Measurements from ENCODE around the gene CEP250.

Gene CEP250

DNA sequence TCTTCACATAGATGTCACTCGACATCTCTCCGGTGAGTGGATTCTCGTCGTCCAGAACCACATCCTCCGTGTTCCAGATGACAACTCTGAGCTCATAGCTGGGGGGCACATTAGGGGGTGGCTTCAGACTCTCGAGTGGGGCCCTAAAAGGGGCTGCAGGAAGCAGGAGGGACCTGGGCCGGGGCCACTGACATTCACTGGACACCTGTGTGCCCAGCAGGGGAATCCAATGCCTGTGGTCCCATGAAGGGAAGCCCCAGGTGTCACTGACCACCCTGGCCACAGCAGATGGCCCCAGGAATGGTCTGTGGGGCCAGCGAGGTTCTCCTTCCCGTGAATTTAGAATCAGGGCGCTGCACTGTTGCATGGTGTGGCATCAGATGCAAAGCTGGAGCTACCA is 105.1 kb downstream of the CEP250 start:
- Histone ChIP-seq H3K27ac (ENCODE audit: extremely low read depth, low read depth, low read length) (no peak overlapping the region), H3K4me1 (ENCODE audit: control insufficient read depth, insufficient read depth, low read length) (no peaks in the 10 kb centered on the region), H3K4me3 (ENCODE audit: low read depth, low read length) (no peak overlapping the region), H3K9me3 (ENCODE audit: control insufficient read depth, insufficient read depth, low read depth, low read length) (no peaks in the 10 kb centered on the region), H3K36me3 (ENCODE audit: control insufficient read depth in 2 of 2, insufficient read depth in 1 of 2, low read length in 2 of 2) (peaks cover 0 to 39% of the 10 kb centered on the region in 2 experiments; a peak in 1 of 3 replicates)
- no peak for TF ChIP-seq ZNF335 (tag by site-specific recombination; conservative IDR thresholded peaks at IDR 0.05)
- no peak for TF ChIP-seq SCRT1 (tag by site-specific recombination; IDR thresholded peaks at IDR 0.05; ENCODE audit: borderline replicate concordance)
- no peak for TF ChIP-seq SP7 (tag by site-specific recombination; IDR thresholded peaks at IDR 0.05)
- TF ChIP-seq ZNF211 (tag by site-specific recombination; IDR thresholded peaks at IDR 0.05; ENCODE audit: low read depth): no peak
- TF ChIP-seq, protein P1, sequence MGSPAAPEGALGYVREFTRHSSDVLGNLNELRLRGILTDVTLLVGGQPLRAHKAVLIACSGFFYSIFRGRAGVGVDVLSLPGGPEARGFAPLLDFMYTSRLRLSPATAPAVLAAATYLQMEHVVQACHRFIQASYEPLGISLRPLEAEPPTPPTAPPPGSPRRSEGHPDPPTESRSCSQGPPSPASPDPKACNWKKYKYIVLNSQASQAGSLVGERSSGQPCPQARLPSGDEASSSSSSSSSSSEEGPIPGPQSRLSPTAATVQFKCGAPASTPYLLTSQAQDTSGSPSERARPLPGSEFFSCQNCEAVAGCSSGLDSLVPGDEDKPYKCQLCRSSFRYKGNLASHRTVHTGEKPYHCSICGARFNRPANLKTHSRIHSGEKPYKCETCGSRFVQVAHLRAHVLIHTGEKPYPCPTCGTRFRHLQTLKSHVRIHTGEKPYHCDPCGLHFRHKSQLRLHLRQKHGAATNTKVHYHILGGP (tag by site-specific recombination; IDR thresholded peaks at IDR 0.05): no peak
- no peak for TF ChIP-seq ZNF416 (tag by site-specific recombination; IDR thresholded peaks at IDR 0.05)
- TF ChIP-seq ZNF473 (tag by site-specific recombination; IDR thresholded peaks at IDR 0.05): no peak
- no peak for TF ChIP-seq ZNF214 (tag by site-specific recombination; IDR thresholded peaks at IDR 0.05; ENCODE audit: borderline replicate concordance)
- no peak for TF ChIP-seq ZNF843 (tag by site-specific recombination; IDR thresholded peaks at IDR 0.05)
- TF ChIP-seq ZSCAN30 (tag by site-specific recombination; IDR thresholded peaks at IDR 0.05): no peak
- no peak for TF ChIP-seq ZNF133 (tag by site-specific recombination; IDR thresholded peaks at IDR 0.05)
- no peak for TF ChIP-seq ZNF768 (tag by site-specific recombination; IDR thresholded peaks at IDR 0.05)
- CTCF ChIA-PET: interaction anchor here (1.1 kb wide), 1 partner anchor 9 kb away, joined by 3 read pairs; no protein-coding TSS in a partner anchor
- POLR2A ChIA-PET: interaction anchor here (1.1 to 1.2 kb wide), 2 partner anchors 9 to 10 kb away, joined by 3 read pairs; no protein-coding TSS in a partner anchor

GRCh38 chr20:35561268-35561667 is 105.9 kb downstream of the CEP250 start:
- TF ChIP-seq ZBTB17 (tag by site-specific recombination; IDR thresholded peaks at IDR 0.05) (peak; percentile 98), ZNF654 (tag by site-specific recombination; IDR thresholded peaks at IDR 0.05; ENCODE audit: low read depth) (peak; percentile 30; the same call in 1 of the 2 replicates), ZNF214 (tag by site-specific recombination; IDR thresholded peaks at IDR 0.05; ENCODE audit: borderline replicate concordance) (no peak), PRDM1 (tag by site-specific recombination; IDR thresholded peaks at IDR 0.05) (peak; percentile 50; the same call in 1 of the 2 replicates), CTCF (tag by site-specific recombination; IDR thresholded peaks at IDR 0.05) (peak; percentile 63), ZNF133 (tag by site-specific recombination; IDR thresholded peaks at IDR 0.05) (no peak), ZBTB8A (tag by site-specific recombination; IDR thresholded peaks at IDR 0.05) (peak; percentile 68)
- POLR2A ChIA-PET: interaction anchor here (0.7 to 1.1 kb wide), 3 partner anchors 9 to 55 kb away, joined by 3 to 5 read pairs (median 3); partner anchors contain the start of gene SPAG4
- Histone ChIP-seq H3K36me3 (ENCODE audit: control insufficient read depth in 2 of 2, insufficient read depth in 1 of 2, low read length in 2 of 2) (peaks cover 0 to 31% of the 10 kb centered on the region in 2 experiments; a peak in 1 of 3 replicates), H3K4me3 (ENCODE audit: low read depth, low read length) (no peak overlapping the region), H3K9me3 (ENCODE audit: control insufficient read depth, insufficient read depth, low read depth, low read length) (no peaks in the 10 kb centered on the region), H3K4me1 (ENCODE audit: control insufficient read depth, insufficient read depth, low read length) (no peaks in the 10 kb centered on the region), H3K27ac (ENCODE audit: extremely low read depth, low read depth, low read length) (no peak overlapping the region)
- CTCF ChIA-PET: interaction anchor here (0.5 to 1.2 kb wide), 5 partner anchors 8 to 406 kb away, joined by 3 read pairs; no protein-coding TSS in a partner anchor

- POLR2A ChIA-PET: interaction anchor here (0.7 to 1.1 kb wide), 4 partner anchors 10 to 283 kb away, joined by 3 to 5 read pairs (median 3); partner anchors contain the start of gene SPAG4
- Histone ChIP-seq H3K27ac (ENCODE audit: extremely low read depth, low read depth, low read length) (no peak overlapping the region), H3K36me3 (ENCODE audit: control insufficient read depth in 2 of 2, insufficient read depth in 1 of 2, low read length in 2 of 2) (peaks cover 0 to 27% of the 10 kb centered on the region in 2 experiments; a peak in 1 of 3 replicates), H3K9me3 (ENCODE audit: control insufficient read depth, insufficient read depth, low read depth, low read length) (no peaks in the 10 kb centered on the region), H3K4me3 (ENCODE audit: low read depth, low read length) (no peak overlapping the region), H3K4me1 (ENCODE audit: control insufficient read depth, insufficient read depth, low read length) (no peaks in the 10 kb centered on the region)
- TF ChIP-seq ZNF423 (tag by site-specific recombination; IDR thresholded peaks at IDR 0.05) (no peak), ZNF112 (tag by site-specific recombination; IDR thresholded peaks at IDR 0.05) (no peak), ZNF202 (tag by site-specific recombination; IDR thresholded peaks at IDR 0.05; ENCODE audit: borderline replicate concordance) (no peak), ZNF768 (tag by site-specific recombination; IDR thresholded peaks at IDR 0.05) (no peak)
- CTCF ChIA-PET: interaction anchor here (0.6 to 1.2 kb wide), 3 partner anchors 51 to 105 kb away, joined by 3 to 5 read pairs (median 3); no protein-coding TSS in a partner anchor
These were observed 106.3 kb downstream of the CEP250 start for GRCh38 chr20:35561671-35562070.

Measured in HEK293 (cell line).